Stimulated activated CD4-positive, alpha-beta T cell treated with anti-CD3 and anti-CD28 coated beads, Interleukin-12 subunit alpha, Interleukin-12 subunit beta, amount 100 ng/mL, for 48 hours (primary cell): ENCODE results near the gene IL2RA.

ENCODE experiments used
- DNase-seq, 3 donors: peaks; one replicate each; pipeline ENCODE4 v3.0.0-alpha.2; 2020; ENCODE audit warnings: low read depth in 2 of 3, low spot score in 1 of 3

The IL2RA gene

GRCh38 chr10:6061056-6061455 is 1.1 kb downstream of the IL2RA start:
- DNase-seq: no peak

DNA sequence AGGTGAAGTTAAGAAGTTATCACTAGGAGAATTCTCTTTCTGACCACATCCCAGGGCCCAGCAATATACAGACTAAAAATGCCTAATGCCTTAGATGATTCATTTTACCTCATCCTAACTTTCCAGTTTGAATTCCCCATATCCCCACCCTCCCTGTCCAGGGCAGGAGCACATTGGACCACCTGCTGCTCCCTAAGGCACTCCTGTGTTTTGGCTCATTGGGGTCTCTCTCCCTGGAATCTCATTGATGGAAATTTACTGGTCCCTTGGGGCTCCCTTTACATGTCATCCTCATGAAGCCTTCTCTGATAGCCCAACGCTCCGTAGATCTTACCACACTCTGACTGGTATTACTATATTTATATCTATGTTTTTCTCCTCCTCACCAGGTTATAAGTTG is 2.7 kb downstream of the IL2RA start:
- DNase-seq: no peak

DNA sequence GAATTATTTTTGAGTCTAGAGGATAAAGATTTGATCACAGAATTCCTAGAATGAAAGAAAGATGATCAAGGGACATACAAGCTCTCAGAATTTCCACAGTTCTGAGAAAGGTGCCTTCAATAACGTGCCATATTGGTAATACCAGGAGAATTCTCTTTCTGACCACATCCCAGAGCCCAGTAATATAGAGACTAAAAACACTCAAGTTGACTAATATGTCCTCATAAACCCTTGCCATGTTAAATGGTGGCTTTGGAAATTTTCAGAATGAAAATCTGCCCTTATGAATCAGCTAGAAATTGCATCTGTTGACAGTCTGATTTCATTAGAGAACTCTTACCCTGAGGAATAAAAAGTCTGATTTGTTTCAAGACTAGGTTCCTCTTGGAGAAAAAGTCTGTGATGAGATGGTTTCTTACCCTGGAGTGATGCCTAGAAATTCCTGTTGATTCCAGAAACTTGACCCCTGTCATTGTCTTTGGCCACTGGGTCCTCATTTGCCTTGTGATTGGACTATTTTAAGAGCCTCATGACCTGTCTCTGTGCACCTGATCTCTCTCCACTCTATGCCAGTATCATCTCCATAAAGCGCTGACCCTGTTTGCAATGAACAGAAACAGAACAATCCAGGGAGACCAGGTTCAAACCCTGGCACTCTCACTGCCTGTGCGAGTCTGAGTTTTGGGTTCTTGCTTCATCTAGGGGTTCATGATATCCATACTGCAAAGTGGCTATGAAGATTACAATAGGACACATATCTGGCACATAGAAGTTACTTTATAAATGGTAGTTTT is 3.3 kb downstream of the IL2RA start:
- DNase-seq: no peak

- no peak for DNase-seq
These were observed 5.6 kb downstream of the IL2RA start for GRCh38 chr10:6056411-6057135.

DNA sequence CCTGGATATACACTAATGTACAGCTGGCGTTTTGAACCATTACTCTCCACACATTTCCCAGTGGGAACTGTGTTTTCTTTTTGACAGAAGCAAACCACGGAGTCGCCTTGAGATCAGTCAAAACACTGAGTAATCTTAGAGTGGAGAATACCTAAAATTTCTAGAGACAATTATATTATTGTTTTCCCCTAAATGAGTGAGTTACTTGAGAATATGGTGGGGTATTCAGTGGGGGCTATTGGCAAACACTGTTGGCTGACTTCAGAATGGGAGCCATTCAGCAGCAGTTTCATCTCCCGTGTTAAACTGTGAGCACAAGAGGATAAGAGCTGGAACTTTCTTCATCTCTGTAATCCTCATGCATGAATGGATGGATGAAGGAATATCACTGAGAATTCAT is 6.2 kb downstream of the IL2RA start:
- DNase-seq: no peak

DNA sequence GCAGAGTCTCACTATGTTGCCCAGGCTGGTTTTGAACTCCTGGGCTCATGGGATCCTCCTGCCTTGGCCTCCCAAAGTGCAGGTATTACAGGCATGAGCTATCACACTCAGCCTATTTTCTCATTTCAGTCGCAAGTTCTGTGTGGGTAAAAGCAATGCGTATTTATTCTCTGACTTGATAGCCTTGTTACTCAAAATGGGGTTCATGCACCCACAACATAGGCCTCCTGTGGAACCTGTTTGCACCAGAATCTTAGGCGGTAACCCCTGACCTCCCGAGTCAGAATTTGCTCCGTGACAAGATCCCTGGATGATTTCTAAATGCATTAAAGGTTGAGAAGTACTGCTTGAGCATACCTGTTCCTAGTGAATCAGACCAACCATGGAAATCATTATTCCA is 7.3 kb downstream of the IL2RA start:
- DNase-seq: no peak

DNA sequence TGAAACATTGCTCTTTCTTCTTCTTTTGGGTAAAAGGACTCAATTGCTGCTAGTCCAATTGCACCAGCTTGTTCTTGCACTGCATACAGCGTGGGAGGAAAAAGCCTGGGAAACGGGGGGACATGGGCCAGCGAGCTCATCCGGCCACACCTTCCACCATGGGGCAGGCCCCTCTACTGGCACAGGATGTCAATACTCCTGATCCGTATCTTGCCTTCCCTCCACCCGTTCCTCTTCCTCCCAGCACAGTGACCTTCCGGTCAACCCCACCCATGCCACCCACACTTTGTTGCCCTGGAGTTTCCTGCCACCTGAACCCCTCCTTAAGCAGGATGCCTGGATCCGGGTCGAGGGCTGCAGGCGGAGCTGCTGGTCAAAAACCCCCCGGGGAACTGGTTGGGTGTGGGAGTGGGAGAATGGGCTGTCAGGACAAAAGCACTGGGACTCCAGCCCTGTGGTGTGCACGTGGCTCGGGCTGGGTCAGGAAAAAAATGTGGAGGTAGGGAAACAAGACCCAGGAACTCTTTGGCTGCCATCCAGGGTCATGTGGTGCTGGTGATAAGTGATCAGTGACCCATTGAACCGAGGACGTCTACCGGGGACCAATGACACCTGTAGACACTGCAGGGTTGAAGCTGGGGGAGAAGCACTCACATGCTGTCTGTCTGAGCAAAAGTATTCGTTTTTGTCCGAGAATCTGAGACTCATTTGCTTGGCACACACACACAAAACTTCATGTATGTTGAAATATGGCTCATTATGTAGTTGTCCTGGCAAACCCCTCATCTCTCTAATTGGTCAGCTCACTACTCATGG is 8.1 kb downstream of the IL2RA start:
- no peak for DNase-seq

DNA sequence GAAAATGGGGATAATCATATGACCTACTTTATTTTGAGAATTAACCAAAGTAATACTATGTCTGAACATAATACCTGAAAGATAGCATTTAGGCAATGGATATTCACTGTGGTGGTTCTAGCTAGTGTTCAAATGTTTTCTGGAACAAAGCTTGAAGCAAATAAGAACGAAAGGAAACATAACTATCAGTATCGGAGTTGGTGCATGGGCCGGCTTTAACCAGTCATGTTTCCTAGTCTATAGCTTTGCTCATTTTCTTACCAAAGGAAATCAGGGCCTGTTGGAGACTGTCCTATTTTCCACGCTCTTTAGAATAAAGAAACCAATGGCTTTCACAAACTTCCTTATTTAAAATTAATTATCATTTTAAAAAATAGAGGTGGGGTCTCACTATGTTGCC is 8.9 kb downstream of the IL2RA start:
- DNase-seq: no peak

DNA sequence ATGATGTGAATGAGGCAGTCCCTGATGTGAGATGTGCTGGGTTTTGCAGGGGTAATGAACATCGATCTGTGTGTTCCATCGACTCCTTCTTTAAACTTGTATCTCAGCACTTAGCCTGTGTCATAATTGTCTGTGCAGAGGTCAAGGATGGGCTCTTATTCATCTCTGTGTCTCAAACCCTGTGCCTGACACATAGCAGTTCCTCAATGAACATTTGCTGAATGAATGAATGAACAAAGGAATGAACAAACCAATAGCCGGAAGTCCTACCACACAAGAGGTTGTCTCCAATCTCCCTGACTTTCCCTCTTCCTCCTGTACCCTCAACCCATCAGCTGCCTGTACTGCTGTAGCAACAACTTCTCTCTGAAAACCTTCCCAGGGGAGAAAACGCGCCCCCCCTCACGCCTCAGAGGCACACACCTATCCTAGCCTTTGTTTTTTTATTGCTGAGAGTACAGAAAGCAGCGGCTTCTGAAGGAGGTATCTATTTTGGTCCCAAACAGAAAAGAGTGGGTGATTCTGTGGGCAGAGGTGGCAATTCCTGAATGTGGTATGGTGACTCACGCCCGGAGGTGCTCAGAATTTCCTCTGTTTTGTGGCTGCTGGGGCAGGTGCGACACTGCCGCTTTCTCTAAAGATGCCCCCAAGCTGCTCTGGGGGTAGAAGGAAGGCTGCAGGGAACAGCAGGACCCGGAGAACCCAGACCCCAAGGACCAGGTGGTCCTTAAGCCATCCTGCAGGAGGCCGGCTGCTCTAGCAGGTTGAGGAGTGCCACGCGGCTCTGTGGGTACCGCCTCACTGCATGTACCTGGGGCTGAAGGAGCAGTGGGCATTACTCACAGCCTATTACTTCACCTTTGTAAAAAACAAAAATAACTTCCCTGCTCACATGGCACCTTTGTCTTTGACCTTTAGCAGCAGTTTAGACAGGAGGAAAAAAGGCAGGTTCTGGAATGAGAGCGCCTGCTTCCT is 9.6 kb downstream of the IL2RA start:
- DNase-seq: peak; percentile 75 to 86 (median 80)

GRCh38 chr10:6050801-6051445 is 11.2 kb downstream of the IL2RA start:
- DNase-seq: peak; percentile 85 to 90 (median 89)

GRCh38 chr10:6049031-6049400 is 13.2 kb downstream of the IL2RA start:
- no peak for DNase-seq

- no peak for DNase-seq
These were observed 13.7 kb downstream of the IL2RA start for GRCh38 chr10:6048281-6049030.

GRCh38 chr10:6047847-6048246 is 14.3 kb downstream of the IL2RA start:
- DNase-seq: no peak

- no peak for DNase-seq
These were observed 15.2 kb downstream of the IL2RA start for GRCh38 chr10:6046773-6047611.

DNA sequence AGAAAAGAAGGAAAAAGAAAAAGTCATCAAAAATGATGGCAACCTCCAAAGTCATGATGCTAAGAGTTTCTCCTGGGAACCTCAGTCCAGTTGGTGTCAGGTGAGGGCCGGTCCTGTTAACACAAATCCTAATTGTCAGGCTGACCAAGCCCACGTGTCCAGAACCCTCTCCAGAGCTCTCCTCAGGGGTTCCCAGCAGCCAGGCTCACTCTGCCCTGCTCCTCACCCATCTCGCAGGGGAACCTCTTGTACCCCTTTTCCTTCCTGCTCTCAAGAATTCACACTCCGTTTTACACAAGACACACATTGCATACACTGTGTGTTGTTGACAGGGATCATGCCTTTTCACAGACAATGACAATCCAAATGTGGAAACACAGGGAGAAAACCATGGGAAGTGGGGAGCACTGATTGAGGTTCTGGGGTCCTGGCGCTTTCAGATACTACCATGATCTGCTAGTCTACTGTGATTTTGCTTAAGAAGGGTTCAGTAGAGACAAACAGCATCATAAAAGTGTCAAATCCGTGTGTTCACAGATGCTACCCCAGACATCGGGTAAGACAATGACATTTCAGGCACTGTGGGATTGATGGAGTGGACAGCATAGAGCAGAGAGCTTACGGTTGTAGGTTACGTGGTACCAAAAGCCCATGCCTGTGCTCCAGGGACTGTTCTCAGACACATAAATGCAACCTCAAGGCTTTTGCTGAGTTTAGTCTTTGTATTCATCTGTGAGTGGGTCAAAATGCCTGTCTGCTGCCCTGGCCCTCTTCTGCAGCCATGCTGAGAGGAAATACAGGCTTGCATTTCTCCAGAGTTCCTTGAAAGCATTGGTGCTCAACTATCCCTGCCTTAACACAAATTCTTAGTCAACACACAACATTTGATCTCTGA is 16.0 kb downstream of the IL2RA start:
- DNase-seq: no peak

GRCh38 chr10:6045314-6045848 is 16.8 kb downstream of the IL2RA start:
- no peak for DNase-seq

DNA sequence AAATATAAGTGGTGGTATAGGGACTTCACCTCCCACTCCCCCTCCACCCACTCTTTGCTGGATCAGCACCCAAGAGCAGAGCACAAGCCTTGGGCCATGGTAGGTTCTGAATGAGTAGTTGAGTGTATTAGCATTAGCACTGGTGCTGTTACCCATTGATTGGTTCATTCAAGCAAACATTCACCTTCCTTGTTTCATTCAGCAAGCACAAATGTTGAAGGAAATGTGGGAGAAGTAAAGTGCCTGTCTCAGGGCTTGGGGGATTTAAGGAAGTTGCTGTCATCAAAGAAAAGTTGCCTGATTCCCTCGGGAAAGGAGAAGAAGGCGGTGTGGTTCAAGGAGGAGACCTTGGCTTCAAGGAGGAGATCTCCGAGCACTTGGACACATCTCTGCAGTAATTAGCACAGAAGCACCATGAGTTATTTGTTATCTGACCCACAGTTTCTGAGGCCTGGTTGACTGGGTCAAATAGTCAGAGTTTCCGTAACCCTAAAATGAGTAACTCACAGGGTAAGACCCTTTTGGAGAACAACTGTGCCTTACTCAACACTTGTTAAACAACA is 17.3 kb downstream of the IL2RA start:
- DNase-seq: no peak
